ENCODE results near the gene OXTR.

OXTR gene

GRCh38 chr3:8769088-8769822 lies at the start of gene OXTR:
Gene OXTR, minus strand, starts transcription at chr3:8769613. Its CDS starts 1,426 bp downstream, at chr3:8768187.
- DNase-seq (ENCODE audit: low read depth in 2 of 2): peak; percentile 38 to 55

- DNase-seq (ENCODE audit: low read depth in 2 of 2): no peak
Observed at GRCh38 chr3:8817486-8817885, 48.1 kb upstream of the OXTR start.

DNA sequence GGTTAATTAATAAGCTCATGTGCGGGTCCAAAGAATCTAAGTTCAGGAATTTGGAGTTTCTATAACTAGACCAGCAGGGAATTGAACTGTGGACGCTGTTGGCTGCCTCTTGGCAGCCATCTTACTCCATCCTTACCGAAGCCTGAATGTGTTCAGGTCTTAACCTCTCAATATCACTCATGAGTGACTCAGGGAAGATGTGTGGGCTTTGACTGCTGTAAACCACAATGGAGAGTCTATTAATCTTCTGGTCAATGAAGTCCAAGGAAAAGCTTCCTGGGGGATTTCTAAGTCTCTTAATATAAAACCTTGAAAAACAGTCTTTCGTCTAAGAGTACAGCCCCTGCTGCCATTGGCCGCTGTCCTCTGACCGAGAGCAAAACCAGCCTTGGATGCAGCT lies 46.7 kb upstream of the OXTR start:
- DNase-seq (ENCODE audit: low read depth in 2 of 2): no peak

GRCh38 chr3:8813411-8813810 lies 44.0 kb upstream of the OXTR start:
- no peak for DNase-seq (ENCODE audit: low read depth in 2 of 2)

GRCh38 chr3:8810561-8810960 lies 41.1 kb upstream of the OXTR start:
- DNase-seq (ENCODE audit: low read depth in 2 of 2): no peak

GRCh38 chr3:8805774-8806173 lies 36.4 kb upstream of the OXTR start:
- no peak for DNase-seq (ENCODE audit: low read depth in 2 of 2)

- no peak for DNase-seq (ENCODE audit: low read depth in 2 of 2)
Observed at GRCh38 chr3:8802256-8802655, 32.8 kb upstream of the OXTR start.

DNA sequence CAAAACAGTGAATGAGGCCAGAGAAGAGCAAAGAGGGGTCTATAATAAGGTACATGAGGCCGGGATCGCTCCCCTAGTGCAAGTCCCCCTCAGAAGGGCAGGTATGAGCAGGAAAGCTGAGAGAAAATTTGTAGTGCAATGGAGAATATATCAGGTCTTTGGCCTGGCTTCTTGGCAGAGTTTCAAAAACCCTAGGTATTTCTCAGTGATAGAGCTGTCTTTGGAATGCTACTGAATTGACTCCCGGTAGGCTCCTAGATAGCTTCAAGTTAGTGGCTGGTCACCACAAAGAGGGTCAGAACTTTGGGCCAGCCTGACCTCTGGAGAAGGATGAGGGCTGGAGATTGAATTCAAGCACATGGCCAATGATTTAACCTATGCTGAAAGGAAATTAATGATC lies 30.6 kb upstream of the OXTR start:
- no peak for DNase-seq (ENCODE audit: low read depth in 2 of 2)

- no peak for DNase-seq (ENCODE audit: low read depth in 2 of 2)
Observed at GRCh38 chr3:8794247-8794646, 24.8 kb upstream of the OXTR start.

DNA sequence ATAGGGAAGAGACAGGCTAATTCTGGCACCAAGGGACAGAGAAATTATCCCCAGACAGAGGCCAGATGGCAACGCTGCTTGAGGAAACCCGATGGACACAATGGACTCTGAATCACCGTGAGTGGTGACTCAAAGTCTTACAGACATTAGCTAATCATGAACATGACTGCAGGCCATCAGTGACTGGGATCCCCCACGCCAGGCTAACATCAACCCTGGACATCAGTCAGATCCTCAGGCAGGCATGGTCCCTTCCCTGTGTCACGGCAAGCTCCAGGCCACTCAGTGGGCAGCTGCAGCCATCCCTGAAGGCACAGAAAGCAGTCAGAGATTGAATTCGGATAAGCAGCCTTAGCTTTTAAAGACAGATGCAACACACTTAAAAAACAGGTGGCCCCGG lies 23.8 kb upstream of the OXTR start:
- DNase-seq (ENCODE audit: low read depth in 2 of 2): no peak

GRCh38 chr3:8790529-8790928 lies 21.1 kb upstream of the OXTR start:
- no peak for DNase-seq (ENCODE audit: low read depth in 2 of 2)

DNA sequence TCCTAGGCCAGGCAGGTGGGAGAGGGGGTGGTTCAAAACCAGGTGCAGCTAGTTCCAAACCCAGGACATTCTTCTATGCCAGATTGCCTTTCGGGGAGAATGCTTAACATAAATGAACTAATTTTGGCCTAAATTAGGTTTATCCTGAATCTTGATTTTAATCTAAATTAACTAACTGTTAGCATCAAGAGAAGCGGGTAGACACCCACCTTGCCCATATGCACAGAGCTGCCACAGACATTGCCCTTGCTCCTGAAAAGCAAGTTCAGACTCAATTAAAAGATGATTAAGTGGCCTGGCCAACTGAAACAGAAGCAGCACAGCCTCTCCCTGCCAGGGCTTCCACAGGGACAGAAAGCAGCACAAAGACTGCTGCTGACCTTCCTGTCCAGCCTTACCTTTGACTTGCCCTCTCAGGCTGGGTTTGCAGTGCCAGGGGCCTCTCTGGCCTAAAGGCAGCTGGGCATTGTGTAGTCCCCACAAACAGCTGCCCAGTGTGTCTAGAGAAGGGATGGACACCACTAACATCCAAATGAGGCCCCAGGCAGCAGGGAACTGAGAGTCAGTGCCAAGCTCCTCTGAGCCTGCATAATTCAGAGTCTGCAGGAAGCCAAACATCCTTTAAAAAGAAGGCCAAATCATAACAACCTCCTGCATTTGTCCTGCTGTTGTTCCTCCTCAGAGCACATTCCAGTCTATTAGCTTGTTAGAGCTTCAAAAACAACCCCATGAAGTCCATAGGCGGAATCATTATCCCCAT lies 15.4 kb upstream of the OXTR start:
- no peak for DNase-seq (ENCODE audit: low read depth in 2 of 2)

DNA sequence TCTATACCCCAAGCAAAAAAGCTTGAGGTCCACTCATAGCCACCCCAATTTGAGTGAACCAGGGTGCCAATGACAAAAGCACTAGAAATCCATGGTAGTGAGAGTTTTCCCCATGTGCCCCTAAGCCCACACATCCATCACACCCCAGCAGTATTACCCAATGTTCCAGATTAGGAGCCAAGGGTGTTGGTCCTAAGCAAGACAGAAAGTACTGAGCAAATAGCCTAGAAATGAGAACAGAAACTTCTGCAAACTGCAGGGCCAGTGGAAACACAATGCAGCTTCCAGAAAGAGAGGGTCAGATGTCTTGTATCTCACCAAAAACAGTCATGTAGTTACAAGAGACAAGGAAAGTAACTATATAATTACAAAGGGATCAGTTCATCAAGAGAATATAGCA lies 10.9 kb upstream of the OXTR start:
- no peak for DNase-seq (ENCODE audit: low read depth in 2 of 2)

- DNase-seq (ENCODE audit: low read depth in 2 of 2): no peak
Observed at GRCh38 chr3:8778475-8778874, 9.1 kb upstream of the OXTR start.

DNA sequence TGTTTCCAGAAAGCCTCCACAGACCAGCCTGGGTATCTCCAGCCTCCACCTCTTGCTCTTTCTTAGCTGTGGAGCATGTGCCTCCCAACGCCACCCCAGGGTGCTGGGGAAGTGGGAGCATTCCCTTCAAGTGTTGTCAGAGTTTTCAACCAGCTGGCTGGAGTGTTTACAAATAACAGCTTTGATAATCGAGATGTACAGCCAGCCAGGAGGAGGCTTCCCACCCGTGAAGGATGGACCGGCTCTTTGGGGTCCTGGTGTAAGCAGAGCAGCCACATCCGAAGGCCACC lies 8.5 kb upstream of the OXTR start:
- DNase-seq (ENCODE audit: low read depth in 2 of 2): no peak

DNA sequence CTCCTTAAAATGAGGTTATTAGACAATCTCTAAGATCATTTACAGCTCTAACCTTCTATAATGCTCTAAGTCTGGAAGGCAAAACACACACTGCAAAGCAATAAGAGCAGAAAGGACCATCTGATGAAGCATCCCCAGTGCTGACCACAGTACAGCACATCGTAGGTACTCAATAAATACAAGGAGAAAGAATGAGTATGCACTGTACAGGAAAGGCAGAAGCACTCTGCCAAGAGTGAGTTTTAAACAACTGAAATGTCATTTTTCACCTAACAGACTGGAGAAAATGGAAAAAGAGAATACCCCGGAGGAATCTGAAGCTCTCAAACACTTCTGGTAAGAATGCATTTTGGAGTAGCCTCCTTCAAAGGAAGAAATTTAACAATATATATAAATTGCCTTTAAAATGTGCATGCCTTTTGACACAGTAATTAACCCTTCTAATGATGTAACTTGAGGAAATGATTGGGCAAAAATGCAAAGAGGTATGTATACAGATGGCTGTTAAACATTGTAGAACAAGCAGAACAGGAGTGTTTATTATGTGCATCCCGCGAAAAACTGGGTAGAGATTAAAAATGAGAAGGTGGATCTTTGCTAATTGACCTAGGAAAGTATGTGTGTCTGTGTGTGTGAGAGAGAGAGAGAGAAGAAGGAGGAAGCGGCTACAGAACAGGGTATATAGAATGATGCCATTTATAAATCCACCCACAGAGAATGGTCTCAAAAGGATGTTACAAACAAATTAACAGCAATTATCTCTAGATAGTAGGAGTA lies 8.0 kb upstream of the OXTR start:
- no peak for DNase-seq (ENCODE audit: low read depth in 2 of 2)

DNA sequence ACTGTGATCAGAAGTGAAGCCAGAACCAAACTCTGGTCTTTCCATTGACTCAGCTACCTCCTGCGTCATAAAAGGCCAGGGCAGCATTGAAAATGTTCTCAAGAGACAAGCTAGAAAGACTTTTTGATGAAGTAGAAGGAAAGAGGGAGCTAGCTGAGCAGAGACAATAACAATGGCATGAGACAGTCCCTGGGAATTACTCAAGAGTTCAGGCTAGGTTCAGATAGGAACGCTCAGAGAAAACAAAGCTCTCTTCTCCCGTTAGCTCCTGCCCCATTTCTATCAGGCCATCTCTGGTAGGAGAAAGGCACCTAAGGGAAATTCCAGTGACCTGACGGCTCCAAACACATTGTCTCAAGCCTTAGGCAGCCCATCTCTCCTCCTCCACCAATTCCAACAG lies 7.0 kb upstream of the OXTR start:
- DNase-seq (ENCODE audit: low read depth in 2 of 2): no peak

GRCh38 chr3:8775602-8776001 lies 6.2 kb upstream of the OXTR start:
- no peak for DNase-seq (ENCODE audit: low read depth in 2 of 2)

DNA sequence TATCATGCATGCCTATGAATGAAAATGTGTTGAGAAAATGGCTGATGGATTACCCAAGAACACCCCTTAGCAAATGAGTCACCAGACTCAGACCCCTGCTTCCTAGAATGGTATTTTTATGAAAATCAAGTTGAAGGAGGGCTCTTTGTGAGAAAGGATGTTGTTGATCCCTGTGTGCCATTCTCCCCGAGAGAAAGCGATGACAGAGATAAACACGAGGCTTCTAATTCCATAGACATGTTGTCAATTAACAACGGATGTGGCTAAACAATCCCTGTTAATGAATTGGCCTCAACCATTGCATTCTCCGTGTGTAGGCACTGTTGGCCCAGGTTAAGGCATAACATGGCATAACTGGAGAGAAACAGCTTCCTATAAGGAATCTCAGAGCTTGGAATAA lies 5.8 kb upstream of the OXTR start:
- DNase-seq (ENCODE audit: low read depth in 2 of 2): no peak

GRCh38 chr3:8773941-8774542 lies 4.6 kb upstream of the OXTR start:
- no peak for DNase-seq (ENCODE audit: low read depth in 2 of 2)

GRCh38 chr3:8768364-8769087 lies 887 bp downstream of the OXTR start:
- DNase-seq (ENCODE audit: low read depth in 2 of 2): no peak
